Fibroblast of lung (primary cell): ENCODE measurements around the gene DGAT2.

Experiments used
- CTCF ChIP-seq, 2 donors: IDR thresholded peaks in 1 of 2; conservative IDR thresholded peaks in 1 of 2; 1 replicate in 1 of 2; 2 replicates in 1 of 2; pipeline ENCODE4 v1.5.1; 2011 to 2012; ENCODE audit warnings: low read length in 2 of 2, control low read depth in 1 of 2, inconsistent platforms in 1 of 2, low read depth in 1 of 2, mild to moderate bottlenecking in 1 of 2
- EZH2 ChIP-seq: IDR thresholded peaks from 2 replicates; pipeline ENCODE4 v1.5.1; 2012; ENCODE audit warnings: low read length, control low read depth, mild to moderate bottlenecking; ENCODE audit errors: missing control alignments

GRCh38 chr11:75796091-75796435 lies 27.5 kb downstream of the DGAT2 start:
- no peak for TF ChIP-seq CTCF (conservative IDR thresholded peaks at IDR 0.05 in 1 of 2, IDR thresholded peaks at IDR 0.05 in 1 of 2; ENCODE audit: low read depth in 1 of 2, low read length in 2 of 2)
- no peak for TF ChIP-seq EZH2
